AG04449 (cell line): ENCODE results near the gene TTL.
"Not testable (repeated sequence)": the region's sequence is repeated elsewhere in the genome, so short reads cannot be mapped to it uniquely, and the experiment has no call there.

Experiments
- CTCF ChIA-PET: fragments of 350-600 bp; formaldehyde crosslinking; extraction: SDS; loops from one replicate; lab custom pipeline; 2021; ENCODE audit warnings: antibody characterized with exemption; lab: Yijun Ruan, JAX
- POLR2A ChIA-PET: fragments of 400-600, 350-600 bp; formaldehyde crosslinking; extraction: SDS; loops from one replicate; lab custom pipeline; 2020; ENCODE audit warnings: antibody characterized with exemption, inconsistent platforms; lab: Yijun Ruan, JAX
- DNase-seq: peaks from one replicate; pipeline ENCODE4 v3.0.0-alpha.2; 2010; ENCODE audit warnings: low read depth, low spot score
- H3K4me3 ChIP-seq: 2 replicates; pipeline ENCODE4 v1.5.1; 2011; ENCODE audit warnings: low read depth, mild to moderate bottlenecking, control low read depth, low read length
- CTCF ChIP-seq: IDR thresholded peaks from one replicate; pipeline ENCODE4 v1.5.1; 2011; ENCODE audit warnings: mild to moderate bottlenecking, moderate library complexity, low read length, control low read depth, inconsistent platforms; ENCODE audit not compliant: insufficient read depth; ENCODE audit errors: missing control alignments

Gene TTL

GRCh38 chr2:112444256-112444655, 37.7 kb upstream of the TTL start:
- CTCF ChIA-PET, H3K4me3 ChIP-seq, POLR2A ChIA-PET, DNase-seq: not testable (repeated sequence)

GRCh38 chr2:112449854-112450253, 32.1 kb upstream of the TTL start:
- TF ChIP-seq CTCF = no peak
- ChIA-PET POLR2A (no interaction called here), CTCF (interaction anchor here (1.0 kb wide), 1 partner anchor 234 kb away, joined by 4 read pairs; no protein-coding TSS in a partner anchor)
- DNase-seq = no peak
- H3K4me3 ChIP-seq = no peak overlapping the region

GRCh38 chr2:112451317-112451716, 30.6 kb upstream of the TTL start:
- POLR2A ChIA-PET = no interaction called here
- no peak for TF ChIP-seq CTCF
- CTCF ChIA-PET = interaction anchor here (0.9 kb wide), 1 partner anchor 29 kb away, joined by 3 read pairs; no protein-coding TSS in a partner anchor
- no peak for DNase-seq
- H3K4me3 ChIP-seq = no peak overlapping the region

GRCh38 chr2:112454586-112454985, 27.4 kb upstream of the TTL start:
- DNase-seq = no peak
- H3K4me3 ChIP-seq = no peak overlapping the region
- no peak for TF ChIP-seq CTCF
- ChIA-PET POLR2A (no interaction called here), CTCF (interaction anchor here (0.8 kb wide), 1 partner anchor 25 kb away, joined by 3 read pairs; no protein-coding TSS in a partner anchor)

GRCh38 chr2:112459372-112459771, 22.6 kb upstream of the TTL start:
- H3K4me3 ChIP-seq = no peak overlapping the region
- CTCF ChIA-PET = no interaction called here
- POLR2A ChIA-PET = interaction anchor here (0.6 kb wide), 1 partner anchor 12 kb away, joined by 5 read pairs; no protein-coding TSS in a partner anchor
- no peak for TF ChIP-seq CTCF
- no peak for DNase-seq

GRCh38 chr2:112462178-112462577, 19.8 kb upstream of the TTL start:
- no peak for DNase-seq
- POLR2A ChIA-PET = no interaction called here
- CTCF ChIA-PET = interaction anchor here (0.9 to 1.5 kb wide), 3 partner anchors 10 to 343 kb away, joined by 3 to 4 read pairs (median 3); no protein-coding TSS in a partner anchor
- no peak for TF ChIP-seq CTCF
- no peak overlapping the region for H3K4me3 ChIP-seq

DNA sequence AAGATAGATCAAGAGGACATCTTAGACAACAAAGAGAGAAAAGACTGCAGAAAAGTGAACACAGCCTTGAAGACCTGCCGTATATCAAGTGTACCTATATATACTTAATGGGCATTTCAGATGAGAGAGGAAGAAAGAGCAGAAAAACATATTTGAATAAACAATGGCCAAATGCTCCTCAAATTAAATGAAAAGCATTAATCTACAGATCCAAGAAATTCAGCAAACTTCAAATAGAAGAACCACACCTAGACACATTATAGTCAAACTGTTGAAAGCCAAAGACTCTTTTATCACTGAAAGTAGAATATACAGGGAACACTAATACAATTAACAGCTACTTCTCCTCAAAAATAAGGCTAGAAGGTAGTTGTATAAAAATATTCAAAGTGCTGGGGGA, 18.7 kb upstream of the TTL start:
- CTCF ChIA-PET = interaction anchor here (0.6 to 1.3 kb wide), 2 partner anchors 11 to 17 kb away, joined by 3 read pairs; no protein-coding TSS in a partner anchor

More for the DNA sequence above, 18.7 kb upstream of the TTL start:
- no peak for TF ChIP-seq CTCF
- no peak overlapping the region for H3K4me3 ChIP-seq
- DNase-seq = no peak
- POLR2A ChIA-PET = no interaction called here
